Natural killer cell treated with Interleukin-12 subunit alpha and Interleukin-12 subunit beta and Interleukin-15 and Interleukin-18, amount 100 ng/mL, for 72 hours (primary cell): ENCODE measurements around the gene SLC39A11. TPM values are rescaled to one million over a fixed set of nuclear protein-coding genes. Genes with fewer than 3 reads are reported as not detected.

ENCODE experiments used
- ATAC-seq, 2 donors: fragments of 150-1000 bp; cut with Tn5 transposase in 1 of 2; sonication (Bioruptor Pico), chemical (Tn5 transposase) in 1 of 2; 2 replicates each; pipeline ENCODE4 v1.10.0; 2021
- DNase-seq: peaks from one replicate; pipeline ENCODE4 v3.0.0; 2022; ENCODE audit warnings: low spot score
- H3K27ac Mint-ChIP-seq, 2 donors: 1 replicate in 1 of 2; 2 replicates in 1 of 2; pipeline ENCODE4 v1.8.0; 2022; ENCODE audit warnings: mixed read lengths in 2 of 2, mild to moderate bottlenecking in 1 of 2, moderate library complexity in 1 of 2
- H3K27me3 Mint-ChIP-seq, 2 donors: 1 replicate in 1 of 2; 2 replicates in 1 of 2; pipeline ENCODE4 v1.8.0; 2022; ENCODE audit warnings: mixed read lengths in 2 of 2
- H3K36me3 Mint-ChIP-seq: one replicate; pipeline ENCODE4 v1.8.0; 2022; ENCODE audit warnings: mixed read lengths
- H3K4me1 Mint-ChIP-seq, 2 donors: 1 replicate in 1 of 2; 2 replicates in 1 of 2; pipeline ENCODE4 v1.8.0; 2022; ENCODE audit warnings: low read depth in 2 of 2, mixed read lengths in 2 of 2, mild to moderate bottlenecking in 1 of 2
- H3K4me3 Mint-ChIP-seq: one replicate; pipeline ENCODE4 v1.8.0; 2022; ENCODE audit warnings: mixed read lengths
- H3K9me3 Mint-ChIP-seq: 2 replicates; pipeline ENCODE4 v1.8.0; 2022; ENCODE audit warnings: mixed read lengths
- total RNA-seq, 2 donors: library from RNA; stranded (reverse); gene quantifications; one replicate each; pipeline ENCODE4 v1.2.3, GENCODE V29; 2022

Gene SLC39A11
- total RNA-seq, 2 donors from 2014 or later, result 25.6 to 56.1 TPM

DNA sequence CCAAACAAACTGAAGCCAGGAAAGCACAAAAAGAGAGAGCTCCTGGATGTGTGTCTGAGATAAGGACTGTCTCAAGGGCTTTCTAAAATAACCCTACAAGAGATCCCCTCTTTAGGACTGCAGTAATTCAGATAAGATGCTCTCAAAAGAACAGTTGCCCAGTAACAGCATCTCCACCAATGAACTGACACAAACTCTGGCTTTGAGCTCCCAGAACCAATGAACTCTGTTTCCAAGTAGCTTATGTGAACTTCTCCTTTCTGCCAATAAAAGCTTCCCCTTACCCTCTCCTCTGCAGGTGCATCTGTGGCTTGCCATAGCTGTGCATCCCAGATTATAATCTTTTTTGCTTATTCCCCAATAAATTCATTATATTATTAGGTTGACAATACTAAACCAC is 421.5 kb downstream of the SLC39A11 start:
- Mint-ChIP-seq H3K9me3 (no peaks in the 10 kb centered on the region), H3K27ac (no peak overlapping the region), H3K4me3 (no peak overlapping the region), H3K4me1 (no peaks in the 10 kb centered on the region), H3K27me3 (no peaks in the 10 kb centered on the region), H3K36me3 (no peaks in the 10 kb centered on the region)
- DNase-seq (no peak), ATAC-seq (no peak)

DNA sequence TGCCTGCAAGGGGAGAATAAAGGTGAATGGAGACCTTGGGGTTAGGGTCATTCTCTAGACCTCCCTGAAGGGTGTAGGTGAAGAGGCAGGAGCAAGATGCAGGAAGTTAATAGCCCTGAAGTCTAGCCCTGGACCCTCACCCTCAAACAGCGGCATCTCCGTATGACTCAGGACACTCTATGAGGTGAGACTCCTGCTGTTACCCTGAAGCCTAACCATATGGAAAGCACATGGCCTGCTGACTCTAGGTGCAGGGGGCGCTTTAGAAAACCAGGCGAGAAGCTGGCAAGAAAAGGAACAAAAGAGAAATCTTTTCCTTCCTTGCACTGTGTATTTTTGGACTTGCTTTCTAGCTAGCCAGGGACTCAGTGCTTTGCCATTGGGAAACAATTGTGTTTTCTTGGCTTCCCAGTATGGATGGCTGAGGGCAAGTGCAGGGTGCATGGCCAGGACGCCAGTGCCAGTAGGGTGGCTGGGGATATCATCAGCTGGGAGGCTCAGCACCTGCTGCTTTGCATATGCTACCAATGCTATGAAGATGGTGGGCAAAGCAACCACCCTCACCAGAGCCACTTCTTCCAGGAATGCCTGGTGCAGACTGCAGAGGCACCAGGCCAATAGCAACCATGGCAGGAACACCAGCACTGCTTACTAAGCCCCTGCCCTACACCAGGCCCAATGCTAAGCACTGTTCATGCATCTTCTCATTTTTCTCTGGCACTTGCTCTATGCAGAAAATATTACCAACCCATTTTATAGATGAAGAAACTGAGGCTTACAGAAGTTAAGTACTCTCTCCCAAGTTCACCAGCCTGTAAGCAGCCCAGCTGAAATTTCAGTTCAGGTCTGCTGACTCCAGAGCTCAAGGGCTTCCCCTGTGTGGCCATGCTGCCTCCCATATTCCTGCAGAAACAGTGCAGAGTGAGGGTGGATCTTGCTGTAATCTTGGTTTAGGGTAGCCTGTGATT is 425.1 kb downstream of the SLC39A11 start:
- Mint-ChIP-seq H3K27me3 (no peaks in the 10 kb centered on the region), H3K36me3 (no peaks in the 10 kb centered on the region), H3K9me3 (no peaks in the 10 kb centered on the region), H3K4me1 (no peaks in the 10 kb centered on the region), H3K4me3 (no peak overlapping the region), H3K27ac (no peak overlapping the region)
- peak in 1 of 2 donors; percentile 33 for ATAC-seq
- no peak for DNase-seq

DNA sequence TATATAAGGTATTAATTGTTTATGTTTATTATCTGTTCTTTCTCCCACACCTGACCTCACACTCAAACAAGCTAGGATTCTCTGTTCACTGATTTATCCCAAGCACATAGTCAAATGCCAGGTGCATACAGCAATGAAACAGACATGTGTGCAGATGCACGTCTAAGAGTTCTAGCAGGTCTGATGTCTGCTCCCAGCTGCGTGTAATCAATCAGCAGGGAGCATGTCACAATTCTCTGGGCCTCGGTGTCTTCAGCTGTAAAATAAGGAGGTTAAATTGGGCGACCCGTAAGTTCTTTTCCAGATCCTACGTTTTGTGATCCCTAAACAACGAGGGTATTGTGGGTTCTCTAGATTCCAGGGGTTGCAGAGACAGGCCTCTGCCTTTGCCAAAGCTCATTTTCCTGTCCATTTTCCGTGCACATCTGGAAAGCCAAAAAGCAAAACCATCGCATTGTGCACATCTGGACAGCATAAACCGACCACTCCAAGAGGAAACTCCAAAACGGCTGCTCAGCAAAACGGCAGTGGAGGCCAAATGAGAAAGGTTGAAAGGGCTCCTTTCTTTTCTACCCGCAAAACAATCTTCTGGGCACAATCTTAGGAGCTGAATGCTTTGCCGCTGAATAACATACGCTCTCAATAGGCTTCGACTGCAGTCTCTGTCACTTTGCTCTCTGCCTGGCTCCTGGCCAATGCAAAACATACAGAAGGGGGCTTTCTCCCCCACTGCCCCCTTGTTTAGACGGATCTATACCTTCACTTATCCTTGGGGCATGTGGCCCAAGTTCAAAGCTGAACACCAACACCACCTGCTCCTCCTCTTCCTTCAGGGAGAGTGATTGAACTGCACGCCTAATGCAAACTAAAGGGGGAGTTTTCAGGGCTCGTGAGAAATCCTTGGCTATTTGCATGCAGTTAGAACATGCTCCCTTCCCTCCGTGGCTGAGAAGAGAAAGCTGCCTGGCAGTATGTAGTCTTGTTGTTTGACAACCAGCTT is 426.3 kb downstream of the SLC39A11 start:
- no peaks in the 10 kb centered on the region for H3K36me3 Mint-ChIP-seq
- no peak overlapping the region for H3K4me3 Mint-ChIP-seq
- no peaks in the 10 kb centered on the region for H3K27me3 Mint-ChIP-seq
- DNase-seq (no peak), ATAC-seq (no peak)
- no peaks in the 10 kb centered on the region for H3K4me1 Mint-ChIP-seq
- no peaks in the 10 kb centered on the region for H3K9me3 Mint-ChIP-seq
- no peak overlapping the region for H3K27ac Mint-ChIP-seq

DNA sequence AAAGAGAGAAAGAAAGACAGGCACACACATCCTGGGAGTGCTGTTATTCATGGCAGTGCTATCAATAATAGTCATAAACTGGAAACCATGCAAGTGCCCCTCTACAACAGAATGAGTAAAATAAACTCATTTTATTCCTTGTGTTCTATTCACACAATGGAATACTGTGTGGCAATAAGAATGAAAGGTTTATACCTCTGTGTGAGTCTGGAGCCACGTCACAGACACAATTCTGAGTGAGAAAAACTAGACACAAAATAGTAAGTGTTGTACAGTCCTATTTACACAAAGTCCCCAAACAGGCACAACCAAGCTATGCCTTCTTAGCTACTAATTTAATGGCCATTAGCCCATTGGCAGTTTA is 429.7 kb downstream of the SLC39A11 start:
- DNase-seq (no peak), ATAC-seq (no peak)
- no peaks in the 10 kb centered on the region for H3K4me1 Mint-ChIP-seq
- no peaks in the 10 kb centered on the region for H3K27me3 Mint-ChIP-seq
- H3K9me3 Mint-ChIP-seq, result no peaks in the 10 kb centered on the region
- H3K36me3 Mint-ChIP-seq, result no peaks in the 10 kb centered on the region
- no peak overlapping the region for H3K4me3 Mint-ChIP-seq
- no peak overlapping the region for H3K27ac Mint-ChIP-seq

DNA sequence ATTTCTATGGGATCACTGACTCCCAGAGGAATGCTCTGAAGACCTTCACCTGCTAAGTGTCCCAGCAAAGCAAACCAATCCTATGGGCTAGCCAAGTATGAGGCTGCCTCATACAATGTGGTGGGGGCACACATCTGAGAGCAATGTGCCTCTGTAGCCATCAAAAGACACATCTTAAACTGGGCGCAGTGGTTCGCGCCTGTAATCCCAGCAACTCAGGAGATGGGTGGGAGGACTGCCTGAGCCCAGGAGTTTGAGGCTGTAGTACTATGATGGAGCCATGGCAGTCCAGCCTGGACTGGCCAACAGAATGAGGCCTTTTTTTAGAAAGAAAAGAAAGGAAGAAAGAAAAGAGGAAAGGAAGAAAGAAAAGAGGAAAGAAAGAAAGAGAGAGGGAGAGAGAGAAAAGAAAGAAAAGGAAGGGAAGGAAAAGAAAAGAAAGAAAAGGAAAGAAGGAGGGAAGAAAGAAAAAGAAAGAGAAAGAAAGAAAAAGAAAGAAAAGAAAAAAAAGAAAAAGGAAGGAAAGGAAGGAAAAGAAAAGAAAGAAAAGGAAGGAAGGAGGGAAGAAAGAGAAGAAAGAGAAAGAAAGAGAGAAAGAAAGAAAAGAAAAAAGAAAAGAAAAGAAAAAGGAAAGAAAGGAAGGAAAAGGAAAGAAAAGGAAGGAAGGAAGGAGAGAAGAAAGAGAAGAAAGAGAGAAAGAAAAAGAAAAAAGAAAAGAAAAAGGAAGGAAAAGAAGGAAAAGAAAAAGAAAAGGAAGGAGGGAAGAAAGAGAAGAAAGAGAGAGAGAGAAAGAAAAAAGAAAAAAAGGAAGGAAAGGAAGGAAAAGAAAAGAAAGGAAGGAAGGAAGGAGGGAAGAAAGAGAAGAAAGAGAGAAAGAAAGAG is 430.3 kb downstream of the SLC39A11 start:
- H3K4me3 Mint-ChIP-seq, result no peak overlapping the region
- DNase-seq (no peak), ATAC-seq (no peak)
- H3K36me3 Mint-ChIP-seq, result no peaks in the 10 kb centered on the region
- no peaks in the 10 kb centered on the region for H3K4me1 Mint-ChIP-seq
- no peak overlapping the region for H3K27ac Mint-ChIP-seq
- H3K27me3 Mint-ChIP-seq, result no peaks in the 10 kb centered on the region
- H3K9me3 Mint-ChIP-seq, result no peaks in the 10 kb centered on the region

DNA sequence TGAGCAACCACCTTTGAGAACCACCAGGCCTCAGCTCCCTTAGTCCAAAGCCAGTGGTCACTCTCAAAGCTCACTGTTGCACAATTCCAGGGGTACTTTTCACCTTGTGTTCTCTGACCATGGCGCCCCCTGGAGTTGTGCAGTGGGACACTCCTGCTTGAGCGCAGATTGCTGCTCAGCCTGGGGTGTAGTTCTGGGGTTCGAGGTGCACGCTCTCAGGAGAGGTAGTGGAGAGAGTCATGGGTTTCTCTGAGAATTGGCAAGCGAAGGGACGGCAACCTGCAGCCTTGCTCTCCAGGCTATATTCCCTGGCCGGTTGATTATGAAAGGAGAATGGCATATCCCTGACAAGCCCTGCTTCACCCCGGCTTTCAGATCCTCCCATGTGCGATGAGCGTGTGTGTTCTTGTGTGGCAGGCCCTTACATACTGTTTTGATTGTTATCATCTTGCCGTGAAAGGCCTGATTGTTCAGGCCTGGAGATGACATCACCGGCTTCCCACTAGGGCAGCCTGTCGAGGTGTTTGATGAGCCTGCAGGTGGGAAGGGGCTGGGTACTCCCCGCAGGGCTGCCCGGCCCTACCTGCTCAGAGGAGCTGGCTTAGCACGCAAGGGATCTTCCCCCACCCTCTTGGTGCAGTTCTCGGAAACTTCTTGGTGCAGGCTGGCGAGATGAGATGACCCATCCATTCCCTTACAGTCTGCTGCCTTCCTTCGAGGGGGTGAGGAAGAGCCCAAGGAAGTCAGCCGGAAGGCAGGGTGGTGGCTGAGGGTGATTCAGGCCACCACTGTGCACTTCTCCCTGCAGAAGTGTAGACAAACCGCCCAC is 431.2 kb downstream of the SLC39A11 start:
- Mint-ChIP-seq H3K4me3 (no peak overlapping the region), H3K9me3 (no peaks in the 10 kb centered on the region), H3K36me3 (no peaks in the 10 kb centered on the region), H3K27me3 (no peaks in the 10 kb centered on the region), H3K4me1 (no peaks in the 10 kb centered on the region), H3K27ac (no peak overlapping the region)
- DNase-seq (no peak), ATAC-seq (no peak)

DNA sequence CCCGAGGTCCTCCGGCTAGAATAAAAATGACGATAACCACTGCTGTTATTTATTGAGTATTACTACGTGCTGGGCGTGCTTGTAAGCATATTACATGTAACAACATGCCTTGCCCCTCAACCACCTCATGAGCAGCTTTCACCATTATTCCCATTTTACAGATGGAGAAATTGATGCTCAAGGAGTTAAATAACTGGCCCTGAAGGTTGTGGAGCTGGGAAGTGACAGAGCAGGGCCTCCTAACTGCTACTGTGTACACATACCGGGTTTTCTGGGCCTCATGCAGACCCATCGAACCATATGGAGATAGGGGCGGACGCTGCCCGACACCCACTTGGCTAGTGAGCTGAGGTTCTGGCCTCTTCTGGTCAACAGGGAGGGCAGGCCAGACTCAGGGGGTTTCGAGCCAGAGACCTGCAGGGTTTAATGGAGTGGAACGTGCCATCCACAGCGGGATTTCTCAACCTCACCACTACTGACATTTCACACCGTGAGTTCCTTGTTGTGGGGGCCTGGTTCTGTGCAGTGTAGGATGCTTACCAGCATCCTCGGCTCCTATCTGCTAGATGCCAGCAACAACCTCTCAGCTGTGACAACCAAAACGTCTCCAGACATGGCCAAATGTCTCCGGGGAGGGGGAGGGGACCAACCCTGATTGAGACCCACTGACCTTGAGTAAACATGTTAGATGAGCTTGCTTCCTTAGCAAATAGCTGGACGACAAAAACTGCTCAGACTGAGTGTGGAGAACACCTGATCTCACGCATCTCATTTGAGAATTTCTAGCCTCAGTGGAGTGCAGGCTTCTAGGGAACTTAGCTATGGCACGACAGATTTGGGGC is 432.0 kb downstream of the SLC39A11 start:
- DNase-seq, result no peak
- ATAC-seq, result no peak
- no peaks in the 10 kb centered on the region for H3K36me3 Mint-ChIP-seq
- H3K4me3 Mint-ChIP-seq, result no peak overlapping the region
- H3K27me3 Mint-ChIP-seq, result no peaks in the 10 kb centered on the region
- H3K4me1 Mint-ChIP-seq, result no peaks in the 10 kb centered on the region
- no peaks in the 10 kb centered on the region for H3K9me3 Mint-ChIP-seq
- no peak overlapping the region for H3K27ac Mint-ChIP-seq

DNA sequence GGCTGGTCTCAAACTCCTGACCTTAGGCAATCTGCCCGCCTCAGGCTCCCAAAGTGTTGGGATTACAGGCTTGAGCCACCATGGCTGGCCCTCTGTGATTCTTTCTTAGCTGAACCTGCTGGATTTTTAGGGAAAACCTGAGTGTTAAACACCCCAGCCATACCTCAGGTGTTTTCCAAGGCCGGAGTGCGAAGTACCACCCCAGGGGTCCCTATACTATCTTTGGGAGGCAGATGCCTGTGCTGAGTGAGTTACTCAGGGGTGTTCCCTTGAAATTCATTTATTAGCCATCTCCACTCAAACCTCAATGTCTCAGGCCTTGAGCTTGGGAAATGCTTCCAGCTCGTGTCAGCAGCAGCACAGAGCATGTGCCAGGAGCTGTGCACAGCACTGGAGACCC is 432.7 kb downstream of the SLC39A11 start:
- DNase-seq (no peak), ATAC-seq (no peak)
- H3K9me3 Mint-ChIP-seq, result no peaks in the 10 kb centered on the region
- no peaks in the 10 kb centered on the region for H3K36me3 Mint-ChIP-seq
- H3K4me3 Mint-ChIP-seq, result no peak overlapping the region
- H3K4me1 Mint-ChIP-seq, result no peaks in the 10 kb centered on the region
- no peaks in the 10 kb centered on the region for H3K27me3 Mint-ChIP-seq
- H3K27ac Mint-ChIP-seq, result no peak overlapping the region

DNA sequence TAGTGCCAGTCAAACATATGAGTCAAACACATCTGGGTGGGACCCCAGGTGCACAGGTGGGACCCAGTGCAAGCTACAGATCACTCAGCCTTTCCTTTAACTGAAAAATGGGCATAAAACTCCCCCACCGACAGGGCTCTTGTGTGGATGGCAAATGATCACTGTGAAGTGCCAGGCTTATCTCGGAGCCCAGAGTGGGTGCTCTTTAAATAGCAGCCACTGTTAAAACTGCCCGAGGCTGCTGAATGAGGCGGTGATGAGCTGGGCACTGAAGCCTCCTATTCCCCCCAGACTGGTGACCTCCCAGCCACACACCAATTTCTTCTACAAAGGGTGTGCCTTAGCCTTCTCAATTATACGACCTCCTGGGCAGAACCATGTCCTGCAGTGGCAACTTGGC is 433.8 kb downstream of the SLC39A11 start:
- Mint-ChIP-seq H3K9me3 (no peaks in the 10 kb centered on the region), H3K4me3 (no peak overlapping the region), H3K36me3 (no peaks in the 10 kb centered on the region), H3K27me3 (no peaks in the 10 kb centered on the region), H3K27ac (no peak overlapping the region), H3K4me1 (no peaks in the 10 kb centered on the region)
- no peak for DNase-seq
- ATAC-seq, result no peak

DNA sequence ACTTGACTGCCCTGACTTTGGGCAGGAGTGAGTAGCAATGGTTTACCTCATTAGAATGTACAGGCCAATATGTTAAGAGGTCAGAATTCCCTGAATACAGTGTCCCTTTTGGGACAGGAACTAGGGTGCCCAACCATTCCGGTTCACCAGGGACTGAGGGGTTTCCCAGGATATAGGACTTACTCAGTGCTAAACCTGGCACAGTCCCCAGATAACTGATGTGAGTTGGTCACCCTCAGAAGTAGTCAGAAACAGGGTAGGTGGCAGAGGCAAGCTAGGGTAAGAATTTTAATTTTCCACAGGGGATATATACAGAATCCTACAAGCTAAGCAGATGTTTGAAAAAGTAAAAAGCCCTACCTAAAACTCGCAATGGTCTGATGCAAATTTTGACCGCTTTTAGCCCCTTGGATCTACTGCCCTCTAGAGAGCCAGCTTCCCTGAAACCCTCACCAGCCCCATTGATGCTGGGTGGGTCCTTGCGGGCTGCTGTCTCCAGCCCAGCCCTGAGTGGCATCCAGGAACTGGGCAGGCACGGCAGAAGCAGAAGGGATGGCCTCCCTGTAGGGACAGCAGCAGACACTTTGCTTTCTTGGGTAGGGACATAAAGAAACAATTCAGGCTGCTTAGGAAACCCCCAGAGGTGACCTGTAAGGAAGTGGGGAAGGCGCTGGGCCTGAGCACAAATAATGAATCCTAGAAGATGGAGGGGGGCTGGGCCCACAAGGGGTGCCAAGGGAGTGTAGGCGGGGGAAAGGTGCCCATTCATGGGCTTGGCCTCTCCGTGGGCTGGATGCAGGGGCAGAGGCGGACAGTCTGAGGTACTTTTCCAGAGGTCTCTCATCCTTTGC is 434.8 kb downstream of the SLC39A11 start:
- DNase-seq, result no peak
- Mint-ChIP-seq H3K36me3 (no peaks in the 10 kb centered on the region), H3K27me3 (no peaks in the 10 kb centered on the region), H3K4me3 (no peak overlapping the region), H3K27ac (no peak overlapping the region), H3K9me3 (no peaks in the 10 kb centered on the region), H3K4me1 (no peaks in the 10 kb centered on the region)
- ATAC-seq, result peak in 1 of 2 donors; percentile 33

DNA sequence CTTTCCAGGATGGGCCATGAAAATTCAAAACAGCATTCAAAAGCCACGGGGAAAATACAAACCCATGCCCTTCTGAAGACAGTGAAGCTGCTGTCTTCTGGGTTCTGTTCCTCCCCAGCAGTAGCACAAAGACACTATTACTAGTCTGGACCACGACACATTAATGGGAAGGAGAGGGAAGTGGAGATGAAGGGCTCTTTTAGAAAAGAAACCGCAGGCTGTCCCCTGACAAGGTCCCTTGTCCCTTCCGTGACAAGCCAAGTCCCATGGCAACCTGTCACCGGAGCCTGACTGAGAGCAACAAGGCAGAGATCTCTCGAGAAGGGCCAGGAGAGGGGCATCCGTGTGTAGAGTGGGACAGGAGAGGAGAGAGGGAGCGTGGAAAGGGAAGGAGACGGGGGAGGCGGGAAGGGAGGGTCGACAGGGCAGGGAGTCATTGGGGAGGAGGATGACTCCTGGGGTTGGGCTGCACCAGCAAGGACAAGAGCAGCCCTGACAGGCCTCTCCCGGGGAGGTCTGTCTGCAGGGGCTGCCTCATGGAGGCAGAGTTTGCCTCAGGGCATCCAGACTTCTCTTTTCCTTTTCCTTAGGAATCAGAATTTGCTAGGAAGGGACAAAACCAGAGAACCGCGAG is 436.2 kb downstream of the SLC39A11 start:
- no peaks in the 10 kb centered on the region for H3K36me3 Mint-ChIP-seq
- no peak for DNase-seq
- no peak for ATAC-seq
- no peaks in the 10 kb centered on the region for H3K27me3 Mint-ChIP-seq
- no peak overlapping the region for H3K27ac Mint-ChIP-seq
- no peaks in the 10 kb centered on the region for H3K4me1 Mint-ChIP-seq
- H3K4me3 Mint-ChIP-seq, result no peak overlapping the region
- H3K9me3 Mint-ChIP-seq, result no peaks in the 10 kb centered on the region
